HUES64 (cell line): ENCODE results near the gene XKR7.

Experiments
- H3K27ac ChIP-seq: 2 replicates; pipeline ENCODE4 v1.7.0; 2013; ENCODE audit warnings: low read depth, low read length, inconsistent platforms
- H3K27me3 ChIP-seq: 2 replicates; pipeline ENCODE4 v1.6.1; 2013; ENCODE audit warnings: mild to moderate bottlenecking, low read length; ENCODE audit not compliant: insufficient read depth
- H3K36me3 ChIP-seq: 2 replicates; pipeline ENCODE4 v1.6.1; 2013; ENCODE audit warnings: mild to moderate bottlenecking, low read length; ENCODE audit not compliant: insufficient read depth
- H3K4me1 ChIP-seq: 2 replicates; pipeline ENCODE4 v1.6.1; 2013; ENCODE audit warnings: mild to moderate bottlenecking, low read length, moderate library complexity; ENCODE audit not compliant: insufficient read depth
- H3K4me3 ChIP-seq: 2 replicates; pipeline ENCODE4 v1.5.1; 2013; ENCODE audit warnings: mild to moderate bottlenecking, low read length, moderate library complexity
- H3K9ac ChIP-seq: 2 replicates; pipeline ENCODE4 v1.6.1; 2013; ENCODE audit warnings: mild to moderate bottlenecking, low read depth, low read length
- H3K9me3 ChIP-seq: 2 replicates; pipeline ENCODE4 v1.6.1; 2013; ENCODE audit warnings: low read depth, low read length; ENCODE audit not compliant: insufficient read depth
- WGBS: fragments of 150-250, 120-280 bp; methylation state at CpG from one replicate; pipeline ENCODE4 v1.1.7; 2013; ENCODE audit warnings: missing lambda C conversion rate; 5-methylcytosine and 5-hydroxymethylcytosine counted together

Gene XKR7

DNA sequence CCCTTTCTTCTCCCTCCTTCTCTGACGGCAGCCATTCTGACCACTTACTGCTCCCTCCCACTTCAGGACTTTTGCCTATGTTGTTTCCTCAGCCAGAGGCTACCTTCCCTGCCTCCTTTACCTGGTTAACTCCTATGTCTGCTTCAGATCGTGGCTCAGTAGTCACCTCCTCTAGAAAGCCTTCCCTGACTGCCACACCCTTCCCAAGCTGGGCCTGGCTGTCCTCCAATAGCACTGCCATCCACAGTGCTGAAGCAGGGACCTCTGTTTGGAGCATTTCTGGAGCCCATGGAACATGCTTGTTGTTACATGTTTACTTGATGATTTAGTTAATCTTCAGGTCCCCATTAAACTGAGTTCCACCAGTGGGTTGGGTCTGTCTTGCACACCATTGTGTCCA, 13.8 kb downstream of the XKR7 start:
- no peaks in the 10 kb centered on the region for H3K27me3 ChIP-seq
- no peaks in the 10 kb centered on the region for H3K9me3 ChIP-seq
- no peak overlapping the region for H3K9ac ChIP-seq
- H3K4me1 ChIP-seq = no peaks in the 10 kb centered on the region
- H3K27ac ChIP-seq = no peak overlapping the region
- H3K36me3 ChIP-seq = no peaks in the 10 kb centered on the region
- no peak overlapping the region for H3K4me3 ChIP-seq
- WGBS = 70% methylated on average over 2 of the region's 2 CpGs

DNA sequence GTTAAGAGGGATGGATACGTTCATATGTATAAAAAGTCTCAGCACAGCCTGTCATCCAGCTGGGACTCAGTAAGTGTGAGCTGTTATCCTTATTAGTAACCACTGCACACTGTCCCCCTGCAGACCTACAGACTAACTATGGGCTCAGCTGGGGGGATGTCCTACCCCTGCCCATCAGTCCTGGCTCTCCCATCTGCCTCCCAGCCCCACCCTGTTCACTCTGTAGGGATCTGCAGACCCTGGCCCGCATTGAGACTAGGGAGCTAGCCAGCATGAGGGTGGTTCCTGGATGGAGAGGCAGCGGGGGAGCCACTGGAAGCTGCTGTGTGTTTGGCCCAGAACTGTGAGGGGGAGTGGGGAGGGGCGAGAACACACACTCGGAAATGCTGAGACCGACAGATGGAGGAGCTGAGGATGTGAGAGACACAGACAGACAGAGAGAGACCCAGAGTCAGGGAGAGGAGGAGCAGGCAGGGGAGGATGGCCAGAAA, 17.1 kb downstream of the XKR7 start:
- Histone ChIP-seq H3K27me3 (no peaks in the 10 kb centered on the region), H3K36me3 (no peaks in the 10 kb centered on the region), H3K27ac (no peak overlapping the region), H3K9ac (no peak overlapping the region), H3K4me3 (no peak overlapping the region), H3K4me1 (peaks cover 3% of the 10 kb centered on the region; the same call in 1 of the 2 replicates), H3K9me3 (no peaks in the 10 kb centered on the region)
- 67% methylated on average over 6 of the region's 6 CpGs for WGBS

DNA sequence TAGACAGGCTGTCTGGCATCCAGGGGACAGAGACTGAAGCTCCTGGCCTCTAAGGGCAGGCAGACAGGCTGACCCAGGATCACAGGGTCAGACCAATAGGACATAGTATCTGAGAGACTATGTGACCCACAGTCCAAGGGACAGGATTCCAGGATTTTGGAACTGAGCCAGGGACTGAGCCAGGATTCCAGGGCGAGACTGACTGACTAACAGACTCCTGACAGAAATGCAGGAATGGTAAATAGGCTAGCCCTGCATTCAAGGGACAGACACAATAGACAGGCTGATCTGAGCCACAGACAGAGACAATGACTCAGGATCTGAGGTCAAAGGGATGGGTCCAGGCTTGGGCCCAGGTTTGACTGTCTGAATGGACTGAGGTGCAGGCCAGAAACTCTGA, 19.8 kb downstream of the XKR7 start:
- no peak overlapping the region for H3K27ac ChIP-seq
- H3K9me3 ChIP-seq = no peaks in the 10 kb centered on the region
- H3K36me3 ChIP-seq = no peaks in the 10 kb centered on the region
- no peak overlapping the region for H3K4me3 ChIP-seq
- H3K4me1 ChIP-seq = peaks cover 3% of the 10 kb centered on the region; the same call in 1 of the 2 replicates
- no peak overlapping the region for H3K9ac ChIP-seq
- H3K27me3 ChIP-seq = peaks cover 8% of the 10 kb centered on the region
- whole genome bisulfite sequencing = 75% methylated on average over 1 of the region's 1 CpG

DNA sequence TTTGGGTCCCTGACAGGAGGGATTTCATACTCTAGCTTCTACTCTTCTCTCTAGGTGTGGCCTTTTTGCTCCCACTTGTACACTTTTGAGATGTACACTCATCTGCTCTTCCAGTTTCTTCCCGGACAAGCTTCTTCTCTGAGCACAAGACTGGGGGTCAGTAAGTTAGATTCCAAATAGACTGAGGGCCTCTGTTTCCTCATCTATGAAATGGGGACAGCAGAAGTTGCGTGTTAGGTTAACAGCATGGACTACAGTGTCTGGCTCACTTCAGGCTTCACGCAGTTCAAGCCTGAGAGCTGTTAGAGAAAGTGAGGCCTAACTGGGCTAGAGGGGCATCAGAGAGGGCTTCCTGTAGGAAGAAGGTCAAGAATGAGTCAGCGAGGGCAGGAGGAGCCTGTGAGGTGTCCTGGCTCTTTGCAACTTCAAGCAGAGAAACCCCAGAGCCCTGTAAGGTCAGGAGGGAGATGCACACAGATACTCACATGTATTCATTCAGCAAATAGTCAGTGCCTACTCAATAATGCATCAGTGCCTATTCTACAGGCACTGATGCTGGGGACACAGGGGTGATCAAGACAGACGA, 20.6 kb downstream of the XKR7 start:
- H3K9ac ChIP-seq = no peak overlapping the region
- peaks cover 16% of the 10 kb centered on the region for H3K27me3 ChIP-seq
- no peak overlapping the region for H3K27ac ChIP-seq
- no peaks in the 10 kb centered on the region for H3K36me3 ChIP-seq
- no peak overlapping the region for H3K4me3 ChIP-seq
- peaks cover 3% of the 10 kb centered on the region; the same call in 1 of the 2 replicates for H3K4me1 ChIP-seq
- WGBS = 85% methylated on average over 5 of the region's 5 CpGs
- no peaks in the 10 kb centered on the region for H3K9me3 ChIP-seq

DNA sequence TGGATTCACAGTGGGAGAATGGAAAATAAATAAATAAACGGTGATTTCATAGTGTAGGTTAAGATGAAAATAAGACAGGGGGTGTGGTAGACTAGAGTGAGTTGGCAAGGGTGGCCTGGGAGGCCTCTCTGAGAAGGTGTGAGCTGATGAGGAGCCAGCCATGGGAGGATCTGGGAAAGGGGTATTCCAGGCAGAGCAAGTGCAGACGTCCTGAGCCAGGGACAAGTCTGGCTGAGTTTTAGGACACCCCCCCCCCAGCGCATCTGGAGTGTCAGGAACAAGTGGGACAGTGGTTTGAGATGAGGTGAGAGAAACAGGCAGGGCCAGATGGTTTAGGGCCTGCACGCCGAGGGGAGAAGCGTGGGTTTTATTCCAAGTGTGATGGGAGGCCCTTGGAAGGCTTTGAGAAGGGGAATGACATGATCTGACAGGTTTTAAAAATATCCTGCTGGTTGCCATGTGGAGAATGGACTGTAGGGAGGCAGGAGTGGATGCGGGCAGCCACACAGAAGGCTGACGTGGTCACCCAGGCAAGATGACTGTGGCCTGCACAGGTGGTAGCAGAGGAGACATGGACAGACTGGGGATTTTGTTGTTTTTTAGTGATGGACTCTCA, 21.2 kb downstream of the XKR7 start:
- 89% methylated on average over 8 of the region's 8 CpGs for WGBS
- no peaks in the 10 kb centered on the region for H3K9me3 ChIP-seq
- H3K4me1 ChIP-seq = peaks cover 3% of the 10 kb centered on the region; the same call in 1 of the 2 replicates
- H3K36me3 ChIP-seq = no peaks in the 10 kb centered on the region
- H3K27ac ChIP-seq = no peak overlapping the region
- H3K4me3 ChIP-seq = no peak overlapping the region
- H3K27me3 ChIP-seq = peaks cover 22% of the 10 kb centered on the region
- no peak overlapping the region for H3K9ac ChIP-seq

DNA sequence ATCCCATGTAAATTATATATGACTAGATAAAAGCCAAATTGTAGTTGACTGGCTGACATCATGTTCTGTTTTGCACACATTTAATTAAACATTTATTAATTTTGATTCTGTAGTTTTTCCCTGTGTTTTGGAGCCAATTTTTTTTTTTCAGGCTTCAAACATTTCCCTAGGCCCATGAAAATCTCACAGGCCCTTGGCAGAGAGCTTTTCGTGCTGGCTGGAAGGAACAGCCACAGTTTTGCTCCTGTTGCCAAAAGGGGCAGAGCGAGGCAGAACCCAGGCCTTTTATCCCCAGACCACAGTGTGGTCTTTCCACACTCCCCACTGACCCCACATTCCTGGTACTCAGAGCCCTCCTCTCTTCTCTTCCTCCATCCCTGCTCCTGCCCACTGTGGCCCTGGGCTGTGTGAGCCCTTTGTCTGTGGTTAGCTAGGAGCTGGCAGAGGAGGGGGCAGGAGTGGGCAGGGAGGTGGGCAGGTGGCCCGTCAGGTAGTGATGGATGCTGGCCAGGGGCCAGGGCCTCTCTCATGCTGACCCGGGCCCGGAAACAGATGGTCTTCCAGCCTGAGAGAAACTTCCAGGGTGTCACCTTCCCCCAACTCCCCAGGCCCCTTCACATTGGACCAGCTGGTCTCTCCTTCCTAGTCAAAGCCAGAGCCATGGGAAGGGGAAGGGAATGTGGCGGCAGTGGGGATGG, 22.8 kb downstream of the XKR7 start:
- Histone ChIP-seq H3K4me1 (peaks cover 3% of the 10 kb centered on the region), H3K27ac (no peak overlapping the region), H3K4me3 (no peak overlapping the region), H3K9me3 (no peaks in the 10 kb centered on the region), H3K9ac (no peak overlapping the region; the same call in 1 of the 2 replicates), H3K36me3 (no peaks in the 10 kb centered on the region), H3K27me3 (peaks cover 38% of the 10 kb centered on the region)
- 90% methylated on average over 6 of the region's 6 CpGs for WGBS

DNA sequence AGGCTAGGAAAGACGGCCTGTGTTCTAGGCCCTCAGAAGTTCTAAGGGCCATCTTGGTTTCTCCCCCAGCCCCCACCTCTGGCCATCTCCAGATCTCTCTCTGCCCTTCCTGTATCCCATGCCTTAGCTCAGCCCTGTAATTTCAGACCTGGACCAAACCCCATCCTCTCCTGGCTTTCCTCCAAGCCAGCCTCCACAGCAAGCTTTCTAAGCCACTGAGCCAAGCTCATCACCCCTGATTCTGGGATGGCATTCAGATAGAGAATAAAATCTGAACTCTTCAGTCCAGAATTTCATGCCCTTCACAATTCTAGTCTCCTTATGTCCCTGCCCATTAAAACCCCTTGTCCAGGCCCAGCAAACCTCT, 23.4 kb downstream of the XKR7 start:
- no peak overlapping the region for H3K27ac ChIP-seq
- WGBS = 80% methylated on average over 1 of the region's 1 CpG

DNA sequence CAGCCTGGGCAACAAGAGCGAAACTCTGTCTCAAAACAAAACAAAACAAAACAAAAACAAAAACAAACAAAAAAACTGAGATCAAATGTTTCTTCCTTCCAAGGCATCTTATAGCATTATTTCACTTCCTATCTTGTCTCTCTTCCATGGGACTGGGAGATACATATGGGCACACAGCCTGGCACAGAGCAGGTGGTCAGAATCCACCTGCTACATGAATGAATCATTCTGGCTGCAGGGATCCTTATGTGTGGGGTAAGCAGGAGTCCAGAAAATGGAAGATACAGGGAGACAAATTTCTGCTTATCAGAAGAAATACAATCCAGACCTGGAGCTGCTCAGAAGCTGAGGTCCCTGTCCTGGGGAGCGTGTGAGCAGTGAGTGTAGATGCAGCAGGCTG, 24.1 kb downstream of the XKR7 start:
- Histone ChIP-seq H3K36me3 (no peaks in the 10 kb centered on the region), H3K9me3 (no peaks in the 10 kb centered on the region), H3K9ac (no peak overlapping the region), H3K4me3 (no peak overlapping the region), H3K4me1 (peaks cover 3% of the 10 kb centered on the region), H3K27ac (no peak overlapping the region), H3K27me3 (peaks cover 40% of the 10 kb centered on the region)
- 60% methylated on average over 2 of the region's 2 CpGs for whole genome bisulfite sequencing

More for the DNA sequence above, 23.4 kb downstream of the XKR7 start:
- Histone ChIP-seq H3K9me3 (no peaks in the 10 kb centered on the region), H3K27me3 (peaks cover 40% of the 10 kb centered on the region), H3K36me3 (no peaks in the 10 kb centered on the region), H3K4me1 (peaks cover 3% of the 10 kb centered on the region), H3K9ac (no peak overlapping the region), H3K4me3 (no peak overlapping the region)

DNA sequence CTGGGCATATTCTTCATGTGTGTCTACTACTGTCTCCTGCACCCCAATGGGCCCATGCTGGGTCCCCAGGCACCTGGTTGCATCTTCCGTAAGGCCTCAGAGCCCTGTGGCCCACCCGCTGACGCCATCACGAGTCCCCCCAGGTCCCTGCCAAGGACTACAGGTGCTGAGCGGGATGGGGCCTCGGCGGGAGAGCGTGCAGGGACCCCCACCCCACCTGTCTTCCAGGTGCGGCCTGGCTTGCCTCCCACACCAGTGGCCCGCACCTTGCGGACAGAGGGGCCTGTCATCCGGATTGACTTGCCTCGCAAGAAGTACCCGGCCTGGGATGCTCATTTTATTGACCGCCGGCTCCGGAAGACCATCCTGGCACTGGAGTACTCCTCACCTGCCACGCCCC, 29.0 kb downstream of the XKR7 start:
- no peaks in the 10 kb centered on the region for H3K9me3 ChIP-seq
- H3K4me1 ChIP-seq = no peaks in the 10 kb centered on the region; the same call in 1 of the 2 replicates
- no peak overlapping the region for H3K27ac ChIP-seq
- no peak overlapping the region for H3K9ac ChIP-seq
- WGBS = 97% methylated on average over 18 of the region's 18 CpGs
- no peak overlapping the region for H3K4me3 ChIP-seq
- H3K36me3 ChIP-seq = no peaks in the 10 kb centered on the region
- peaks cover 40% of the 10 kb centered on the region for H3K27me3 ChIP-seq

DNA sequence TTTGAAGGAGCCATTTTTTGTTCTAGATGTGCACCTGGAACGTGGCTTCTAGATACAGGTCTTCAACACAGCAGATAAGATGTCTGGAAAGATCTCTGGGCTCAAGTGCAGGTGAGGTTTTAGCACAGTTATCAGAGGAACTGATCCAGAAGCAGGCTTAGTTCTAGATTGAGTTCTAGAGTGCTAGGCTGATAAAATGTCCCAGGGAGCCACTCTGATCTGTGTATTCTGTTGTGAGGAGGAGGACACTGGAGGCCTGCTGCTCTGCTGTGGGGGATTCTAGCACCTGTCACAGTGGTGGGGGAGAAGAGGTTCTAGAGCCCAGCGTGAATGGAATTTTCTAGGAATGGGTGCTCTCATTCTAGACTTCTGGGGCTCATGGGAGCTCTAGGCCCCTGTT, 30.3 kb downstream of the XKR7 start:
- Histone ChIP-seq H3K9me3 (no peaks in the 10 kb centered on the region), H3K27ac (no peak overlapping the region), H3K27me3 (peaks cover 27% of the 10 kb centered on the region), H3K4me1 (no peaks in the 10 kb centered on the region; the same call in 1 of the 2 replicates), H3K36me3 (no peaks in the 10 kb centered on the region), H3K4me3 (no peak overlapping the region), H3K9ac (no peak overlapping the region)
- WGBS = 76% methylated on average over 2 of the region's 2 CpGs

DNA sequence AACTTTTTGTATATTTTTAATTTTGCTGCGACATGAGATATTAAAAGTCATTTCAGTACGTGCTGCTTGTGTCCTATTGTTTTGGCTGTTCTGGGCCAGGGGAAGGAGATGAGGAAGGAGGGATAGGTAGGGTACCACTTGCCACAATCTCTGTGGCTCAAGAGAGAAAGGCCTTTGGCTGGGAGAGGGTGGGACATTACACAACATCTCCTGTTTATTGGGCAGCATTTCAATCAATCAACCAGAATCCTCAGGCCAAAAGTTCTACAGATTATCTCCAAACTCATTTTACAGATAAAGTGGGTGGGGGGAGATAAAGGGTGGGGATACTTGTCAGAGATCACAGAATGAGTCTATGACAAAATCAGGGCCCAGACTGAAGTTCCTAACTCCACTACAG, 35.4 kb downstream of the XKR7 start:
- H3K27ac ChIP-seq = no peak overlapping the region
- no peaks in the 10 kb centered on the region for H3K9me3 ChIP-seq
- no peak overlapping the region for H3K4me3 ChIP-seq
- H3K27me3 ChIP-seq = no peaks in the 10 kb centered on the region
- no peaks in the 10 kb centered on the region for H3K36me3 ChIP-seq
- H3K4me1 ChIP-seq = peaks cover 18% of the 10 kb centered on the region
- no peak overlapping the region for H3K9ac ChIP-seq
- WGBS = 85% methylated on average over 2 of the region's 2 CpGs
